Psoas muscle (tissue), 8 donors: ENCODE measurements around the gene RAB4B. TPM values are rescaled to one million over a fixed set of nuclear protein-coding genes. Genes with fewer than 3 reads are reported as not detected.
"Not testable (repeated sequence)": the region's sequence is repeated elsewhere in the genome, so short reads cannot be mapped to it uniquely, and the experiment has no call there.

Experiments used
- ATAC-seq, 4 donors: fragments of 200-7000 bp; cut with Tn5 transposase; one replicate each; pipeline ENCODE4 v1.9.1; 2020; ENCODE audit warnings: moderate library complexity in 3 of 4, mild to moderate bottlenecking in 2 of 4
- DNase-seq, 2 donors: peaks; one replicate each; pipeline ENCODE4 v3.0.0-alpha.2; 2020
- H3K27ac ChIP-seq: fragments of 200-600 bp; one replicate; pipeline ENCODE4 v1.8.0; 2022
- H3K27me3 ChIP-seq, 3 donors: fragments of 200-600 bp in 1 of 3; one replicate each; pipeline versions ENCODE4 v1.6.1 to v1.8.0; 2013 to 2022; ENCODE audit warnings: low read length in 2 of 3, mild to moderate bottlenecking in 2 of 3, moderate library complexity in 1 of 3; ENCODE audit not compliant: insufficient read depth in 3 of 3
- H3K36me3 ChIP-seq, 2 donors: fragments of 200-600 bp in 1 of 2; one replicate each; pipeline versions ENCODE4 v1.6.1 to v1.8.0; 2013 to 2022; ENCODE audit warnings: low read depth in 1 of 2, mild to moderate bottlenecking in 1 of 2, moderate library complexity in 1 of 2; ENCODE audit not compliant: insufficient read depth in 1 of 2
- H3K4me1 ChIP-seq: fragments of 200-600 bp; one replicate; pipeline ENCODE4 v1.8.0; 2022
- H3K4me3 ChIP-seq: fragments of 200-600 bp; one replicate; pipeline ENCODE4 v1.8.0; 2022; ENCODE audit warnings: mild to moderate bottlenecking
- H3K9me3 ChIP-seq: fragments of 200-600 bp; one replicate; pipeline ENCODE4 v1.8.0; 2022
- CTCF ChIP-seq: fragments of 200-600 bp; IDR thresholded peaks from one replicate; pipeline ENCODE4 v1.8.0; 2022; ENCODE audit warnings: antibody characterized with exemption
- WGBS, 3 donors: extraction: QIAGEN DNeasy Blood & Tissue Kit; methylation state at CpG; one replicate each; pipeline versions ENCODE4 v1.1.6 to v1.1.7; 2013; 5-methylcytosine and 5-hydroxymethylcytosine counted together
- intact Hi-C, 2 donors: fragments of 100-400 bp; cut with DNase I; formaldehyde crosslinking; loops; one replicate each; pipeline versions ENCODE4 v1.11.0 to v1.14.2; 2022
- polyA plus RNA-seq, 3 donors: library from polyadenylated mRNA; stranded (reverse); fragments of 200-250 nt; gene quantifications; one replicate each; pipeline ENCODE4 v1.2.3, GENCODE V29; 2013
- total RNA-seq, 4 donors: library from RNA; stranded (reverse); fragmentation: NEBNext Ultra II Directional in 2 of 4; extraction: Animal tissue kit (Norgen Biotek cat#: 25700) in 2 of 4; gene quantifications; one replicate each; pipeline versions ENCODE4 v1.2.1 to v1.2.4, GENCODE V29; 2021 to 2023
- donor health status: healthy with polysubstance abuse.
- donor health status: DM: no; HTN: no; CAD: no; lungs with moderate emphysema.
- donor health status: Bipolar disorder and iron deficiency.
- donor health status: healthy.
- donor health status: DM: yes; HTN: yes; CAD: no.
- donor health status: DM: no; HTN: no; CAD: no.
- donor health status: DM: no; HTN: no; CAD: no.
- donor health status: DM: yes; HTN: yes; CAD: no.

The RAB4B gene
- total and polyA plus RNA-seq, 7 donors, result 8.2 to 28.7 (median 14.5) TPM

- Histone ChIP-seq H3K36me3 (peaks cover 0 to 12% of the 10 kb centered on the region in 2 donors), H3K4me3 (no peak overlapping the region), H3K27me3 (no peaks in the 10 kb centered on the region), H3K27ac (no peak overlapping the region), H3K9me3 (no peaks in the 10 kb centered on the region), H3K4me1 (no peaks in the 10 kb centered on the region)
- intact Hi-C loops, result no loop called here
- DNase-seq (no peak), ATAC-seq (peak; percentile 61 to 81 (median 67))
- no peak for TF ChIP-seq CTCF
- 42 to 55% (median 51%) methylated on average over 7 of the region's 7 CpGs for WGBS, 3 donors
Measured at GRCh38 chr19:40831502-40832430, 53.7 kb downstream of the RAB4B start.

GRCh38 chr19:40832431-40832790 lies 54.4 kb downstream of the RAB4B start:
- H3K4me3 ChIP-seq, H3K36me3 ChIP-seq, DNase-seq, H3K4me1 ChIP-seq, intact Hi-C loops, ATAC-seq, H3K27me3 ChIP-seq, H3K9me3 ChIP-seq, H3K27ac ChIP-seq: not testable (repeated sequence)
- 67 to 80% (median 67%) methylated on average over 4 of the region's 4 CpGs for WGBS, 3 donors

GRCh38 chr19:40833728-40834533 lies 55.9 kb downstream of the RAB4B start:
- H3K36me3 ChIP-seq, ATAC-seq, H3K27me3 ChIP-seq, DNase-seq, H3K4me1 ChIP-seq, H3K27ac ChIP-seq, H3K9me3 ChIP-seq, H3K4me3 ChIP-seq, intact Hi-C loops: not testable (repeated sequence)
- 45 to 52% (median 48%) methylated on average over 7 of the region's 7 CpGs for WGBS, 3 donors

- H3K9me3 ChIP-seq, result no peaks in the 10 kb centered on the region
- no peaks in the 10 kb centered on the region for H3K27me3 ChIP-seq
- no peak overlapping the region for H3K4me3 ChIP-seq
- no peaks in the 10 kb centered on the region for H3K36me3 ChIP-seq
- WGBS, 3 donors, result 83 to 86% (median 83%) methylated on average over 6 of the region's 6 CpGs
- H3K4me1 ChIP-seq, result no peaks in the 10 kb centered on the region
- H3K27ac ChIP-seq, result no peak overlapping the region
- no peak for TF ChIP-seq CTCF
- intact Hi-C loops, result no loop called here
- ATAC-seq (no peak), DNase-seq (no peak)
Measured at GRCh38 chr19:40836754-40837429, 58.8 kb downstream of the RAB4B start.

GRCh38 chr19:40838477-40838876 lies 60.4 kb downstream of the RAB4B start:
- H3K4me1 ChIP-seq, H3K9me3 ChIP-seq, ATAC-seq, DNase-seq, intact Hi-C loops, H3K27ac ChIP-seq, H3K36me3 ChIP-seq, H3K4me3 ChIP-seq, H3K27me3 ChIP-seq: not testable (repeated sequence)
- WGBS, 3 donors, result 63 to 80% (median 68%) methylated on average over 1 of the region's 1 CpG

GRCh38 chr19:40842012-40842411 lies 64.0 kb downstream of the RAB4B start:
- peaks cover 0 to 18% (median 0%) of the 10 kb centered on the region in 3 donors for H3K27me3 ChIP-seq
- intact Hi-C loops, H3K4me1 ChIP-seq, H3K27ac ChIP-seq, ATAC-seq, H3K4me3 ChIP-seq, H3K36me3 ChIP-seq, DNase-seq, H3K9me3 ChIP-seq: not testable (repeated sequence)
- 80 to 94% (median 88%) methylated on average over 2 to 3 of the region's 3 CpGs for WGBS, 3 donors

GRCh38 chr19:40842997-40843652 lies 65.1 kb downstream of the RAB4B start:
- H3K36me3 ChIP-seq, H3K4me1 ChIP-seq, DNase-seq, H3K27ac ChIP-seq, H3K4me3 ChIP-seq, intact Hi-C loops, H3K9me3 ChIP-seq, ATAC-seq: not testable (repeated sequence)
- H3K27me3 ChIP-seq, result peaks cover 0 to 23% (median 3%) of the 10 kb centered on the region in 3 donors
- 42 to 51% (median 48%) methylated on average over 8 to 10 of the region's 12 CpGs for WGBS, 3 donors

- DNase-seq, result not testable (repeated sequence)
- peaks cover 2 to 28% (median 3%) of the 10 kb centered on the region in 3 donors for H3K27me3 ChIP-seq
Measured at GRCh38 chr19:40843653-40844052, 65.6 kb downstream of the RAB4B start.

More at GRCh38 chr19:40843653-40844052, 65.6 kb downstream of the RAB4B start:
- ATAC-seq, intact Hi-C loops, H3K27ac ChIP-seq, H3K4me1 ChIP-seq, H3K4me3 ChIP-seq, H3K36me3 ChIP-seq, H3K9me3 ChIP-seq: not testable (repeated sequence)
- WGBS, 3 donors, result 3 to 7% (median 3%) methylated on average over 14 to 16 of the region's 19 CpGs
